Stomach smooth muscle (tissue), 2 donors: ENCODE results near the gene CIAPIN1.

ENCODE experiments used
- H3K27ac ChIP-seq: one replicate; pipeline ENCODE4 v1.7.0; 2013; ENCODE audit warnings: mild to moderate bottlenecking, low read length, inconsistent platforms
- H3K27me3 ChIP-seq, 2 donors: one replicate each; pipeline ENCODE4 v1.7.0; 2013; ENCODE audit warnings: low read length in 2 of 2; ENCODE audit not compliant: insufficient read depth in 2 of 2, control insufficient read depth in 1 of 2
- H3K36me3 ChIP-seq, 2 donors: one replicate each; pipeline ENCODE4 v1.7.0; 2013; ENCODE audit warnings: low read length in 2 of 2; ENCODE audit not compliant: control insufficient read depth in 2 of 2, insufficient read depth in 2 of 2
- H3K4me1 ChIP-seq: one replicate; pipeline ENCODE4 v1.7.0; 2013; ENCODE audit warnings: low read length; ENCODE audit not compliant: control insufficient read depth, insufficient read depth
- H3K4me3 ChIP-seq, 2 donors: one replicate each; pipeline ENCODE4 v1.7.0; 2013; ENCODE audit warnings: low read length in 2 of 2
- H3K9ac ChIP-seq, 2 donors: one replicate each; pipeline ENCODE4 v1.7.0; 2013; ENCODE audit warnings: low read length in 2 of 2, mild to moderate bottlenecking in 1 of 2
- H3K9me3 ChIP-seq, 2 donors: one replicate each; pipeline ENCODE4 v1.7.0; 2013; ENCODE audit warnings: low read length in 2 of 2; ENCODE audit not compliant: control insufficient read depth in 2 of 2
- donor health status: healthy.
- donor health status: Pancreatic carcinoma.

CIAPIN1 gene

DNA sequence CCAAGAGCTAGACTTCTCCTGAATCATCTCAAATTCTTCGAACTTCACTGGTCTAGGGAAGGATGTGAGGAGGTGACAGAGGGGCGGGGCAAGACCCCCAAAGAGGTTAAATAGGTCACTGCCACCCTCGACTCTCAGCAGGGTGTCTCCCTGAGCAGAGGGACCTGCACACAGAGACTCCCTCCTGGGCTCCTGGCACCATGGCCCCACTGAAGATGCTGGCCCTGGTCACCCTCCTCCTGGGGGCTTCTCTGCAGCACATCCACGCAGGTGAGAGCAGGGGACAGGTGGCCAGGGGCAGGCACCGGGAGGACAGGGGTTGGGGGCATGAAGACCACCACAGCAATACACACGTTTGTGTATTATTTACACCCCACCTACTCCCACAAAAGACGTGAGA, 33.5 kb downstream of the CIAPIN1 start:
- Histone ChIP-seq H3K27ac (no peak overlapping the region), H3K9ac (no peak overlapping the region), H3K9me3 (no peaks in the 10 kb centered on the region), H3K4me3 (no peak overlapping the region), H3K27me3 (peaks cover 2% of the 10 kb centered on the region in 2 donors), H3K36me3 (no peaks in the 10 kb centered on the region), H3K4me1 (peaks cover 18% of the 10 kb centered on the region)

DNA sequence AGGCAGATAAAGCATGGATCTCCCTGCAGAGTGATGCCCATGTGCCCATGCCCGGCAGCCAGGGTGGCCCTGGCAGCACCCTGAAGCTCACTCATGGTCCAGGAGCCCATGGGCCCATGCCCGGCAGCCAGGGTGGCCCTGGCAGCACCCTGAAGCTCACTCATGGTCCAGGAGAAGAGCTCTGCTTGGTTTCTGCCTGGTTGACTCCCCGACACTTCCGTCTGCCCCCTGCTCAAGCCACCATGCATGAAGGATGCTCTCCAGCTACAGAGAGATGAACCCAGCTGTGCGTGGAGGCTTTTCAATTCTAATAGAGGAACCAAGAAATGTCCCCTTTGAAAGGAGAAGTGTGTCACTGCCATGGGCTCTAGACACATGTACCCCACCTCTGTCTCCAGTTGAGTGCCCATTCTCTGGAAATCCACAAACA, 33.9 kb downstream of the CIAPIN1 start:
- peaks cover 2% of the 10 kb centered on the region in 2 donors for H3K27me3 ChIP-seq
- H3K36me3 ChIP-seq, result no peaks in the 10 kb centered on the region
- H3K27ac ChIP-seq, result no peak overlapping the region
- H3K9me3 ChIP-seq, result no peaks in the 10 kb centered on the region
- H3K4me1 ChIP-seq, result peaks cover 15% of the 10 kb centered on the region
- no peak overlapping the region for H3K4me3 ChIP-seq
- H3K9ac ChIP-seq, result no peak overlapping the region

DNA sequence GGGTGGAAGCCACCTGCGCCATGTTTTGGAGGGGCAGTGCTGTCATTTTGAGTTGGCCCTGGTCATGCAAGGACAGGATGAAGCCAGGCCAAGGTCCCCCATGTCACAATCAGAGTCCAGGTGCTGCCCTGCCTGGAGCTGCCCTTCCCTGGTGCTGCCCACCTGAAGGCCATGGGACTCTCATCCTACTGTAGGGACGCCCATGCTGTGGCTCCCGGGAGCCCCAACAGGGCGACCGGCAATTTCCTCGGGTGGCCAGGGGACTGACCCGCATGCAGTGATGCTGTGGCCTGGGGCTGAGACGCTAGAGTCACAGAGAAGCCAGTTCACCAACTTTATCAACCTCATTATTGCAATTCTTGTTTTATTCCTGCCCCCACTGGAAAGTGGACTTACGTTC, 34.6 kb downstream of the CIAPIN1 start:
- Histone ChIP-seq H3K9ac (no peak overlapping the region), H3K9me3 (no peaks in the 10 kb centered on the region), H3K27me3 (peaks cover 2% of the 10 kb centered on the region in 2 donors), H3K4me3 (no peak overlapping the region), H3K36me3 (no peaks in the 10 kb centered on the region), H3K27ac (no peak overlapping the region), H3K4me1 (peaks cover 15% of the 10 kb centered on the region)

DNA sequence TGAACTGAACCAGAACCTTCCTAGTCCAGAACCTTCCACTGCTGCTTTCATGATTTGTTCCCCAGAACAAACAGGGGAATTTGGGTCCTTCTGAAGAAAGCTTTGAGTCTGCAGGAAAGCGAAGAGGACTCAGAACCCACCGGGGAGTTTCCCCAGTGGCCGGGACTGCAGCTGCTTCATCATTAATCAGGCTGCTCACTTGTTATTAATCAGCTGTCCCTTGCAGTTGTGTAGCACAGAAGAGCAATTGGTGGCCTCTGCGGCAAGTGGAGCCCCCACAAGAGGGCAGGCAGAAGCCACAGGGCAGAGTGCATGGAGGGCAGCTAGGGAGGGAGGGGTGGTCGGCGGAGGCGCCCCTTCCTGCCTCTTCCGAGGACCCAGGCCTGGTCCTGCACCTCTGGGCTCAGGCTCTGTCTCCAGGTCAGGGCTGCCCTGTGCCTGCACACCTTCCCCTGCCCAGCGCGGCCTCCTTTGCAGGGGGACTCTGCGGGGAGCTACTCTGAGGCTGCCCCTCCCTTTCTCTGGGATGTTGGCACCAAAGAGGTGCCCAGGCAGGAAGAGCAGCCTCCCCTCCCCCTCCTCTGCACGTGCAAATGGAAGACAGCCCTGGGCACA, 35.7 kb downstream of the CIAPIN1 start:
- Histone ChIP-seq H3K36me3 (no peaks in the 10 kb centered on the region), H3K27ac (no peak overlapping the region), H3K9ac (no peak overlapping the region), H3K4me1 (peaks cover 6% of the 10 kb centered on the region), H3K9me3 (no peaks in the 10 kb centered on the region), H3K27me3 (peaks cover 2% of the 10 kb centered on the region in 2 donors), H3K4me3 (no peak overlapping the region)

DNA sequence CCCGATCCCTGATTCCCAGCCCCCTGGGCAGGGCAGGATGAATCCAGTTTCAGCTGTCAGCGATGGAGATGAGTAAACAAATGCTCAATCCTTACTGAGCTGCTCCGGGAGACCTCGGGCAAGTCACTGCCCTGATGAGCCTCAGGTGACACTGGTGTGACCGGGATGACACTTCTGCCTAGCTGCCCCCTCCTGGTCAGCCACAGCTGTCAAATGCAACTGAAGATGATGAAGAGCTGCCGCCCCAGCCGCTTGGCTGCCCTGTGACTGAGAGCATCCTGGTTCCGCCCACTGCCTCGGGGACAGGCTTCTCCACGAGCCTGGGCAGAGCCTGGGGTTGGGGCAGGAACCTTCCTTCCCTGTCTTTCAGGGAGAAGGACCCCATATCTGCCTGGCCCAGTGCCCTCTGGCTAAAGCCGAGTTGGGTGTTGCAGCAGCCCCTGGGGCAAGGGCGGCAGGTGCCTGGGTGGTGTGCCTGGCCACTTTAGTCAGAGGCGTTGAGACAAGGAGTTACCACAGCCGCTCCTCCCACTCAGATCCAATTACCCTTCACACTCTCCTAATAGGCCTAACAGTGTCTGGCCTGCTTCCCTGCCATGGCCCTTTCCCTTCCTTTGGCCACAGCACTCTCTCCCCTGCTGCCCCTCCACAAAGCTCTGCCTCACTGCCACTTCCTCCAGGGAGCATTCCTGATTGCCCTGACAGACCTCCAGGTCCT, 37.2 kb downstream of the CIAPIN1 start:
- Histone ChIP-seq H3K4me1 (peaks cover 6% of the 10 kb centered on the region), H3K9ac (no peak overlapping the region), H3K9me3 (no peaks in the 10 kb centered on the region), H3K4me3 (no peak overlapping the region), H3K27ac (no peak overlapping the region), H3K27me3 (peaks cover 2% of the 10 kb centered on the region in 2 donors), H3K36me3 (no peaks in the 10 kb centered on the region)

DNA sequence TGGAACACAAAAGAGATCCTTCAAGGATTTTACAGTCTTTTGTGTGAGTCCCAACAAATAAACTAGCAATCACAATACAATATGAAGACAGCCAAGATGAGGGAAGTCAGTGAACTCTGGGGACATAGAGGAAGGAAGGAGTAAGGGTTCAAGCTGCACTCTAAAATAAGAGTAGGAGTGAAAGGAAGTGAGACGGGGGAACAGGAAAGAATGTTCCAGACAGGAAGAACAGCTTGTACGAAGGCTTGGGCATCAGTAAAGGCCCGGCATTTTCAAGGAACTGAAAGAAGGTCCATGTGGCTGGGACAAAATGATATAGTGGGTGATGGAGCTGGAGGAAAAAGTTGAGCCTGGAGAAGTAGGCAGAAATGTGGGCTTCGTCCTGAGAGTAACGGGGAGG, 38.1 kb downstream of the CIAPIN1 start:
- H3K27me3 ChIP-seq, result peaks cover 2% of the 10 kb centered on the region in 2 donors
- H3K9ac ChIP-seq, result no peak overlapping the region
- H3K9me3 ChIP-seq, result no peaks in the 10 kb centered on the region
- peaks cover 6% of the 10 kb centered on the region for H3K4me1 ChIP-seq
- no peak overlapping the region for H3K4me3 ChIP-seq
- H3K36me3 ChIP-seq, result no peaks in the 10 kb centered on the region
- no peak overlapping the region for H3K27ac ChIP-seq

DNA sequence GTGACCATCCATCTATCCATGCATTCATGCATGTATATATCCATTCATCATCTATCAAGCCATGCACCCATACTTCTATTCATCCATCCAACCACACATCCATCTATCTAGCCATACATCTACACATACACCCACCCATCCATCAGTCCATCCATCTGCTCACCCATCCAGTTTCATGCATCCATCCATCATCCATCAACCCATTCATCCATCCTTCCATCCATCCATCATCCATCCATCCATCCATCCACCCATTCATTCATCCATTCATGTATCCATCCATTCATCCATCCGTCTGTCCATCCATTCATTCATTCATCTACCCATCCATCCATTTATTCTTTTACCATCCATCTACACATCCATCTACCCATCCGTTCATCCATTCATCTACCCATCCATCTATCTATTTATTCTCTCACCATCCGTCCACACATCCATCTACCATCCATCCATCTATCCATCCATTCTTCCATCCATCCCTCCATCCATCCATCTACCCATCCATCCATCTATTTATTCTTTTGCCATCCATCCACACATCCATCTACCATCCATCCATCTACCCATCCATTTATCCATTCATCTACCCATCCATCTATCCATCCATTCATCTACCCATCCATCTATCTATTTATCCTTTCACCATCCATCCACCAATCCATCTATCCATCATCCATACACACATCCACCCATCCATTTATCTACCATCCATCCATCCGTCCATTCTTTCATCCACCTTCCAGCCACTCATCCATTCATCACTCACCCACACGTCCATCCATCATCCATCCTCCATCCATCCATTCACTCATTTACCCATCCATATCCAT, 39.4 kb downstream of the CIAPIN1 start:
- no peaks in the 10 kb centered on the region for H3K36me3 ChIP-seq
- no peaks in the 10 kb centered on the region for H3K9me3 ChIP-seq
- no peak overlapping the region for H3K4me3 ChIP-seq
- H3K9ac ChIP-seq, result no peak overlapping the region
- H3K4me1 ChIP-seq, result peaks cover 6% of the 10 kb centered on the region
- peaks cover 2% of the 10 kb centered on the region in 2 donors for H3K27me3 ChIP-seq
- no peak overlapping the region for H3K27ac ChIP-seq

DNA sequence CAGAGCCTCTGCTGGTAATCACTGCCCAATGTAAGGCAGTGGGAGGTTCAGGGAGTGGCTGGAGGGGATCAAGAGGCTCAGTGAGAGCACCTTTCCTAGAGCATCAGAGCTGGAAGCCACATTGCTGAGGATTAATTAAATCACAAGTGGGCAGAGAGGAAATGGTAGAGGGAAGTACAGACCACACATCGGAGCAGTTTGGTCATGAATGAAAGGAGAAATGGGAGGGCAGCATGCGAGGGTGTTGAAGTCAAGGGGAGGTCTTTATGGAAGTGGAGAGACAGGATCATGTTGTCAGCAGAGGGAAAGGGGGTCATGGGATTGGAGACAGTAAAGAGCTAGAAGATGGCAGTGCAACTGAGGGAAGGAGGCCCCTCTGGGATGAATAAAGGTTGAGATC, 40.3 kb downstream of the CIAPIN1 start:
- H3K27me3 ChIP-seq, result peaks cover 2% of the 10 kb centered on the region in 2 donors
- no peak overlapping the region for H3K9ac ChIP-seq
- H3K4me3 ChIP-seq, result no peak overlapping the region
- H3K4me1 ChIP-seq, result peaks cover 6% of the 10 kb centered on the region
- H3K36me3 ChIP-seq, result no peaks in the 10 kb centered on the region
- H3K27ac ChIP-seq, result no peak overlapping the region
- H3K9me3 ChIP-seq, result no peaks in the 10 kb centered on the region

DNA sequence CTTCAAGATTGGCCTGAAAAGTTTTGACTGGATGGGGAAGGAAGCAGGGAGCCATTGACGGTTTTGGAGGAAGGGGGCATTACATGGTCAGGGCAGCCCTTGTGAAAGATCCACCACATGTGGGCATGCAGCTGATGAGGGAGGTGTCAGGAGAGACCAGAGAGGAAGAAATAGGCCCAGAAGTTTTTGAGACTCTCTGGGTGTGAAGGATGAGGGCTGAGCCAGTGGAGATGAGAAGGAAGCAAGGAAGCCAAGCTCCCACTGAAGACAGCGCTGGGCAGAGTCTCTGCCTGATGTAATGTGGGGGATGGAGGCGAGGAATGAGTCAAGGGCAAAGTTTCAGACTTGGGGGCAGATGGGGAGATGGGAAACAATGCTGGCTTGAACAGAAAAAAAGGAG, 42.1 kb downstream of the CIAPIN1 start:
- Histone ChIP-seq H3K27ac (no peak overlapping the region), H3K9ac (no peak overlapping the region), H3K4me3 (no peak overlapping the region), H3K9me3 (no peaks in the 10 kb centered on the region), H3K36me3 (no peaks in the 10 kb centered on the region), H3K4me1 (peaks cover 6% of the 10 kb centered on the region), H3K27me3 (no peaks in the 10 kb centered on the region)

DNA sequence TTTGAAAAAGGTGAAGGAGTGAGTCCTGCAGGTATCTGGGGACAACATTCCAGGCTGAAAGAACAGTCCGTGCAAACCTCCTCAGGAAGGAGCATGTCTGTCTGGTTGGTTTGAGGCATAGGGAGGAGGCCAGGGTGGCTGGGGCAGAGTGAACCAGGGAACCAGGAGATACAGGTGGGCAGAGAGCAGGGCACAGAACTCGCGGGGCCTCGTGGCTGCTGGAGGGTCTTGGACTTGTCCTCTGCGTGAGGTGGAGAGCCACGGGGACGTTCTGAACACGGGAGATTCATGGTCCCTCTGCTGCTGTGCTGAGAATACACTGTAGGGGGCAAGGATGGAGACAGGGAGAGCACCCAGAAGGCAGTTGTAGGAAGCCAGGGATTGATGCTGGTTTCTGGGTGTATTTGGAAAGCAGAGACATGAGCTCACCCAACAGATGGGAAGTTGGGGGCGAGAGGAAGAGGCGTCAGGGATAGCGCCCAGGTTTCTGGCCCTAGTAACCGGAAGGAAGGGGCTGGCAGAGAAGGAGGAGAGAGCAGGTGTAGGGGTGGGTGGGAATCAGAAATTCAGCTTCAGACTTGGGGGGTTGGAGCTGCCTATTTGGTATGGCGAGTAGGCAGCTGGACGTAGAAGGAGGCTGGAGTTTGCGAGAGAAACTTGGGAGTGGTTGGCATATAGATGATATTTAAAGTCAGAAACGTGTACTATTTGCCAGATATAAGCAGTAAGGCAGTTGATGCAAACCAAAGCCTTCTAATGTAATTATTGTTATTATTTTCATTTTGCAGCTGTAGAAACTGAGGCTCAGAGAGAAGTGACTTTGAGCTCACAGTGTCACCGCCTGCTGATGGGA, 43.0 kb downstream of the CIAPIN1 start, which contains the start of gene CCL17:
Gene CCL17 (plus strand): TSS at position 803 of the 853 bp plus-strand sequence. CDS start 9,166 bp downstream, outside the sequence.
- H3K4me1 ChIP-seq, result no peaks in the 10 kb centered on the region
- no peak within 1 kb of the TSS for H3K27ac ChIP-seq
- H3K9me3 ChIP-seq, result no peaks in the 10 kb centered on the region
- H3K36me3 ChIP-seq, result no peaks in the 10 kb centered on the region
- H3K27me3 ChIP-seq, result no peaks in the 10 kb centered on the region
- no peak within 1 kb of the TSS for H3K9ac ChIP-seq
- H3K4me3 ChIP-seq, result no peak within 1 kb of the TSS
